WTC11 (cell line): ENCODE data around the gene NCKIPSD. TPM values are rescaled to one million over a fixed set of nuclear protein-coding genes. Genes with fewer than 3 reads are reported as not detected.

ENCODE experiments used
- ATAC-seq: fragments of 200-7000 bp; cut with Tn5 transposase; 2 replicates; pipeline ENCODE4 v1.10.0; 2021; ENCODE audit warnings: mild to moderate bottlenecking, moderate library complexity
- CTCF ChIA-PET: fragments of 300-600 bp; sonication (Branson Sonifier 250); formaldehyde crosslinking; loops from one replicate; lab custom pipeline; 2021; ENCODE audit warnings: antibody characterized with exemption; lab: Charles Lee
- POLR2A ChIA-PET: fragments of 350-600 bp; sonication (Branson Sonifier 250); formaldehyde crosslinking; loops from one replicate; lab custom pipeline; 2021; ENCODE audit warnings: antibody characterized with exemption; lab: Charles Lee
- DNase-seq: peaks from one replicate; pipeline ENCODE4 v3.0.0; 2021; ENCODE audit warnings: low spot score
- H3K27ac Mint-ChIP-seq: 2 replicates; pipeline ENCODE4 v1.8.0; 2021; ENCODE audit warnings: mixed read lengths
- H3K27me3 Mint-ChIP-seq: 2 replicates; pipeline ENCODE4 v1.8.0; 2021; ENCODE audit warnings: low read depth, mild to moderate bottlenecking, moderate library complexity, mixed read lengths
- H3K36me3 Mint-ChIP-seq: 2 replicates; pipeline ENCODE4 v1.8.0; 2021; ENCODE audit warnings: mixed read lengths
- H3K4me1 Mint-ChIP-seq: 2 replicates; pipeline ENCODE4 v1.8.0; 2022; ENCODE audit warnings: mixed read lengths
- H3K4me3 Mint-ChIP-seq: 2 replicates; pipeline ENCODE4 v1.8.0; 2021; ENCODE audit warnings: mild to moderate bottlenecking, moderate library complexity, mixed read lengths
- H3K9me3 Mint-ChIP-seq: 2 replicates; pipeline ENCODE4 v1.8.0; 2021; ENCODE audit warnings: mixed read lengths
- ATF2 ChIP-seq: sonication (generic); formaldehyde crosslinking; IDR thresholded peaks from 2 replicates; pipeline ENCODE4 v1.8.1; 2022; ENCODE audit warnings: low read depth, missing genetic modification reagents, borderline replicate concordance
- CBFB ChIP-seq: sonication (generic); formaldehyde crosslinking; IDR thresholded peaks from 2 replicates; pipeline ENCODE4 v1.8.1; 2022; ENCODE audit warnings: mild to moderate bottlenecking, low read depth, missing genetic modification reagents
- E2F4 ChIP-seq: sonication (generic); formaldehyde crosslinking; IDR thresholded peaks from 2 replicates; pipeline ENCODE4 v1.8.1; 2022; ENCODE audit warnings: low read depth, mild to moderate bottlenecking, moderate library complexity, missing genetic modification reagents, borderline replicate concordance
- EMX1 ChIP-seq: fragments of 250-450 bp; sonication (Bioruptor Pico); IDR thresholded peaks from 2 replicates; pipeline ENCODE4 v1.8.0; 2021; ENCODE audit warnings: mild to moderate bottlenecking
- ERG ChIP-seq: fragments of 250-450 bp; sonication (Bioruptor Pico); IDR thresholded peaks from 2 replicates; pipeline ENCODE4 v1.8.0; 2021; ENCODE audit warnings: mild to moderate bottlenecking
- FOXP1 ChIP-seq: sonication (generic); formaldehyde crosslinking; IDR thresholded peaks from 2 replicates; pipeline ENCODE4 v1.8.0; 2022; ENCODE audit warnings: missing genetic modification reagents, mild to moderate bottlenecking, moderate library complexity, borderline replicate concordance
- IRF1 ChIP-seq: sonication (generic); formaldehyde crosslinking; IDR thresholded peaks from 2 replicates; pipeline ENCODE4 v1.8.0; 2023; ENCODE audit warnings: missing genetic modification reagents
- JAZF1 ChIP-seq: fragments of 250-450 bp; sonication (Bioruptor Pico); IDR thresholded peaks from 2 replicates; pipeline ENCODE4 v1.9.0; 2021; ENCODE audit warnings: moderate library complexity, mild to moderate bottlenecking, inconsistent platforms
- KAT7 ChIP-seq: sonication (generic); formaldehyde crosslinking; IDR thresholded peaks from 2 replicates; pipeline ENCODE4 v1.8.1; 2023; ENCODE audit warnings: missing genetic modification reagents, mild to moderate bottlenecking, borderline replicate concordance
- MAX ChIP-seq: sonication (generic); formaldehyde crosslinking; IDR thresholded peaks from 2 replicates; pipeline ENCODE4 v1.8.0; 2022; ENCODE audit warnings: mild to moderate bottlenecking, missing genetic modification reagents
- MLX ChIP-seq: sonication (generic); formaldehyde crosslinking; IDR thresholded peaks from 2 replicates; pipeline ENCODE4 v1.8.1; 2023; ENCODE audit warnings: mild to moderate bottlenecking, missing genetic modification reagents, moderate library complexity
- MYBL2 ChIP-seq: sonication (generic); formaldehyde crosslinking; IDR thresholded peaks from 2 replicates; pipeline ENCODE4 v1.8.1; 2023; ENCODE audit warnings: mild to moderate bottlenecking, moderate library complexity, missing genetic modification reagents
- NFATC4 ChIP-seq: fragments of 250-450 bp; sonication (Bioruptor Pico); IDR thresholded peaks from 2 replicates; pipeline ENCODE4 v1.9.0; 2021; ENCODE audit warnings: mild to moderate bottlenecking
- PREB ChIP-seq: sonication (generic); formaldehyde crosslinking; IDR thresholded peaks from 2 replicates; pipeline ENCODE4 v1.8.1; 2022; ENCODE audit warnings: mild to moderate bottlenecking, missing genetic modification reagents, moderate library complexity, borderline replicate concordance
- RELA ChIP-seq: sonication (generic); formaldehyde crosslinking; IDR thresholded peaks from 2 replicates; pipeline ENCODE4 v1.8.1; 2022; ENCODE audit warnings: missing genetic modification reagents, mild to moderate bottlenecking, borderline replicate concordance
- RORB ChIP-seq: fragments of 250-450 bp; sonication (Bioruptor Pico); IDR thresholded peaks from 2 replicates; pipeline ENCODE4 v1.9.0; 2021; ENCODE audit warnings: mild to moderate bottlenecking
- SMAD3 ChIP-seq: sonication (generic); formaldehyde crosslinking; IDR thresholded peaks from 2 replicates; pipeline ENCODE4 v1.8.0; 2022; ENCODE audit warnings: missing genetic modification reagents, mild to moderate bottlenecking, borderline replicate concordance
- STAT6 ChIP-seq: sonication (generic); formaldehyde crosslinking; conservative IDR thresholded peaks from 2 replicates; pipeline ENCODE4 v1.8.1; 2023; ENCODE audit warnings: mild to moderate bottlenecking, low read depth, missing genetic modification reagents, moderate library complexity
- USF1 ChIP-seq: sonication (generic); formaldehyde crosslinking; IDR thresholded peaks from 2 replicates; pipeline ENCODE4 v1.8.0; 2022; ENCODE audit warnings: mild to moderate bottlenecking, missing genetic modification reagents
- ZNF416 ChIP-seq: fragments of 250-450 bp; sonication (Bioruptor Pico); IDR thresholded peaks from 2 replicates; pipeline ENCODE4 v1.9.0; 2021; ENCODE audit warnings: mild to moderate bottlenecking, inconsistent platforms
- ZNF423 ChIP-seq: fragments of 250-450 bp; sonication (Bioruptor Pico); IDR thresholded peaks from 2 replicates; pipeline ENCODE4 v2.1.2; 2022; ENCODE audit warnings: mild to moderate bottlenecking, moderate library complexity
- ZNF671 ChIP-seq: fragments of 250-450 bp; sonication (Bioruptor Pico); IDR thresholded peaks from 2 replicates; pipeline ENCODE4 v1.8.0; 2021; ENCODE audit warnings: mild to moderate bottlenecking
- total RNA-seq: library from RNA; stranded (reverse); gene quantifications from 3 replicates; pipeline ENCODE4 v1.2.3, GENCODE V29; 2021

NCKIPSD gene
- total RNA-seq, 1 experiment from 2014 or later: 40.1 TPM

- H3K4me3 Mint-ChIP-seq: no peak overlapping the region
- no peak for DNase-seq
- CTCF ChIA-PET: interaction anchor here (0.5 kb wide), 1 partner anchor 221 kb away, joined by 3 read pairs; no protein-coding TSS in a partner anchor
Observed at GRCh38 chr3:48678566-48679380, 6.9 kb downstream of the NCKIPSD start.

GRCh38 chr3:48678056-48678455 lies 7.7 kb downstream of the NCKIPSD start:
- ChIA-PET POLR2A (no interaction called here), CTCF (no interaction called here)
- no peak for ATAC-seq
- Mint-ChIP-seq H3K4me3 (no peak overlapping the region), H3K36me3 (peaks cover 68% of the 10 kb centered on the region), H3K9me3 (no peaks in the 10 kb centered on the region), H3K27ac (no peak overlapping the region), H3K4me1 (no peaks in the 10 kb centered on the region), H3K27me3 (no peaks in the 10 kb centered on the region)
- TF ChIP-seq PREB (no peak), SMAD3 (CRISPR knock-in tag) (no peak), ATF2 (CRISPR knock-in tag) (no peak), MAX (CRISPR knock-in tag) (no peak), ERG (CRISPR knock-in tag) (no peak), NFATC4 (CRISPR knock-in tag) (no peak), E2F4 (no peak), STAT6 (CRISPR knock-in tag) (no peak), MLX (CRISPR knock-in tag) (no peak)
- DNase-seq: no peak

More at GRCh38 chr3:48678566-48679380, 6.9 kb downstream of the NCKIPSD start:
- peaks cover 2% of the 10 kb centered on the region for H3K4me1 Mint-ChIP-seq
- H3K36me3 Mint-ChIP-seq: peaks cover 68% of the 10 kb centered on the region
- no peak overlapping the region for H3K27ac Mint-ChIP-seq
- POLR2A ChIA-PET: no interaction called here
- ATAC-seq: no peak
- H3K27me3 Mint-ChIP-seq: no peaks in the 10 kb centered on the region
- no peaks in the 10 kb centered on the region for H3K9me3 Mint-ChIP-seq
- TF ChIP-seq JAZF1 (CRISPR knock-in tag) (no peak), IRF1 (CRISPR knock-in tag) (no peak), CBFB (no peak), ZNF671 (CRISPR knock-in tag) (no peak), USF1 (CRISPR knock-in tag) (no peak), FOXP1 (CRISPR knock-in tag) (no peak), KAT7 (no peak), RELA (CRISPR knock-in tag) (no peak), ZNF423 (CRISPR knock-in tag) (no peak), ZNF416 (CRISPR knock-in tag) (no peak), NFATC4 (CRISPR knock-in tag) (no peak), MYBL2 (no peak), RORB (CRISPR knock-in tag) (no peak), EMX1 (CRISPR knock-in tag) (no peak), E2F4 (no peak)
- TF ChIP-seq, all 79 proteins: peak for 0
